Subcutaneous abdominal adipose tissue (tissue), 5 donors: Measurements from ENCODE around the gene NPY.

Experiments
- H3K27ac ChIP-seq: one replicate; pipeline ENCODE4 v1.7.0; 2013; ENCODE audit warnings: low read depth, mild to moderate bottlenecking, inconsistent platforms, low read length, moderate library complexity
- H3K27me3 ChIP-seq, 5 donors: one replicate each; pipeline ENCODE4 v1.7.0; 2013; ENCODE audit warnings: low read length in 5 of 5, inconsistent platforms in 1 of 5; ENCODE audit not compliant: control insufficient read depth in 5 of 5, insufficient read depth in 4 of 5
- H3K36me3 ChIP-seq, 5 donors: one replicate each; pipeline ENCODE4 v1.7.0; 2013; ENCODE audit warnings: low read length in 5 of 5; ENCODE audit not compliant: control insufficient read depth in 5 of 5, insufficient read depth in 5 of 5
- H3K4me1 ChIP-seq, 5 donors: one replicate each; pipeline ENCODE4 v1.7.0; 2013; ENCODE audit warnings: low read length in 5 of 5, mild to moderate bottlenecking in 3 of 5, moderate library complexity in 1 of 5; ENCODE audit not compliant: control insufficient read depth in 5 of 5, insufficient read depth in 5 of 5
- H3K4me3 ChIP-seq, 5 donors: one replicate each; pipeline ENCODE4 v1.7.0; 2013; ENCODE audit warnings: low read length in 5 of 5, low read depth in 1 of 5
- H3K9ac ChIP-seq, 5 donors: one replicate each; pipeline ENCODE4 v1.7.0; 2013; ENCODE audit warnings: low read length in 5 of 5, mild to moderate bottlenecking in 4 of 5, moderate library complexity in 3 of 5
- H3K9me3 ChIP-seq, 5 donors: one replicate each; pipeline ENCODE4 v1.7.0; 2013; ENCODE audit warnings: low read length in 5 of 5; ENCODE audit not compliant: control insufficient read depth in 5 of 5
- donor health status: healthy.
- donor health status: healthy.
- donor health status: healthy.
- donor health status: healthy.
- donor health status: healthy.

The NPY gene

DNA sequence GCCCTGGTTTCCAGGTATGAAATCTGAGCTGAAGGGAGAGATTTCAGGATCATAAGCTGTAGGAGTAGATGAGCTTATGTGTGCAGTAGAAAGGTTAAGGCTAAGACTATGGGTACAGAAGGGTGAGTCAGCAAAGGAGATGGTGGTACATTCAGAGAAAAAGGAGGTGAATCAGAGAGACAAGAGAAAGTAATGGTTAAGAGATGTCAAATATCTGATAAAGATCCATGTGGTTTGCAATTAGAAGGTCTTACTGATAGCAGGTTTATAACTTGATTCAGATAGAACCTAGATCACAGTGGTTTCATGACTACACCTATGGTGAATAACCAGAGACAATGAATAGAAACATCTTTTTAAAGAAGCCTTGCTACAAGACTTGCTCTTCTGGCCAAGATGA lies 4.5 kb upstream of the NPY start:
- H3K27ac ChIP-seq = no peak overlapping the region
- H3K36me3 ChIP-seq = no peaks in the 10 kb centered on the region
- no peaks in the 10 kb centered on the region for H3K9me3 ChIP-seq
- H3K27me3 ChIP-seq = peaks cover 6 to 20% (median 10%) of the 10 kb centered on the region in 5 donors
- peaks cover 4 to 11% (median 7%) of the 10 kb centered on the region in 5 donors for H3K4me1 ChIP-seq
- H3K4me3 ChIP-seq = no peak overlapping the region
- H3K9ac ChIP-seq = no peak overlapping the region

DNA sequence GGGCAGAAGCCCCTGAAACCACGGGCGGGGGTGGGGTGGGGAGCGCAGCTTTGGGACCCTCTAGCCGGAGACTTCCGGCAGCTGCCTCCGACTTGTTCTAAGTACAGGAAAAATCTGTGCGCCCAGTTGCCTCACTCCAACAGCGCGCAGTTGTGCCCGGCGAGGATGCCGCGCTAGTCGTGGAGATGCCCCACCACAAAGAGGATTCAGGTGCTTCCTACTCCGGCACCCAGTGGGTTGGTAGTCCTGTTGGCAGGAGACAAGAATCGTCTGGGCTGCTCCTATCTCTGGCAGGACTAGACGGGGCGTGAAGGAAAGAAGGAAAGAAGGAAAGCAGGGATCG lies 465 bp upstream of the NPY start:
- H3K4me1 ChIP-seq = peaks cover 4 to 19% (median 16%) of the 10 kb centered on the region in 5 donors
- no peaks in the 10 kb centered on the region for H3K9me3 ChIP-seq
- no peaks in the 10 kb centered on the region for H3K36me3 ChIP-seq
- H3K4me3 ChIP-seq = no peak overlapping the region
- H3K27me3 ChIP-seq = peaks cover 16 to 41% (median 22%) of the 10 kb centered on the region in 5 donors
- no peak overlapping the region for H3K27ac ChIP-seq
- no peak overlapping the region for H3K9ac ChIP-seq

DNA sequence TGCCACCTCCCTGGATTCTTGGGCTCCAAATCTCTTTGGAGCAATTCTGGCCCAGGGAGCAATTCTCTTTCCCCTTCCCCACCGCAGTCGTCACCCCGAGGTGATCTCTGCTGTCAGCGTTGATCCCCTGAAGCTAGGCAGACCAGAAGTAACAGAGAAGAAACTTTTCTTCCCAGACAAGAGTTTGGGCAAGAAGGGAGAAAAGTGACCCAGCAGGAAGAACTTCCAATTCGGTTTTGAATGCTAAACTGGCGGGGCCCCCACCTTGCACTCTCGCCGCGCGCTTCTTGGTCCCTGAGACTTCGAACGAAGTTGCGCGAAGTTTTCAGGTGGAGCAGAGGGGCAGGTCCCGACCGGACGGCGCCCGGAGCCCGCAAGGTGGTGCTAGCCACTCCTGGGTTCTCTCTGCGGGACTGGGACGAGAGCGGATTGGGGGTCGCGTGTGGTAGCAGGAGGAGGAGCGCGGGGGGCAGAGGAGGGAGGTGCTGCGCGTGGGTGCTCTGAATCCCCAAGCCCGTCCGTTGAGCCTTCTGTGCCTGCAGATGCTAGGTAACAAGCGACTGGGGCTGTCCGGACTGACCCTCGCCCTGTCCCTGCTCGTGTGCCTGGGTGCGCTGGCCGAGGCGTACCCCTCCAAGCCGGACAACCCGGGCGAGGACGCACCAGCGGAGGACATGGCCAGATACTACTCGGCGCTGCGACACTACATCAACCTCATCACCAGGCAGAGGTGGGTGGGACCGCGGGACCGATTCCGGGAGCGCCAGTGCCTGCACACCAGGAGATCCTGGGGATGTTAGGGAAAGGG lies 913 bp downstream of the NPY start:
- Histone ChIP-seq H3K4me3 (no peak overlapping the region), H3K27me3 (peaks cover 16 to 41% (median 22%) of the 10 kb centered on the region in 5 donors), H3K36me3 (no peaks in the 10 kb centered on the region), H3K27ac (no peak overlapping the region), H3K9ac (no peak overlapping the region), H3K4me1 (peaks cover 0 to 19% (median 16%) of the 10 kb centered on the region in 5 donors), H3K9me3 (no peaks in the 10 kb centered on the region)

DNA sequence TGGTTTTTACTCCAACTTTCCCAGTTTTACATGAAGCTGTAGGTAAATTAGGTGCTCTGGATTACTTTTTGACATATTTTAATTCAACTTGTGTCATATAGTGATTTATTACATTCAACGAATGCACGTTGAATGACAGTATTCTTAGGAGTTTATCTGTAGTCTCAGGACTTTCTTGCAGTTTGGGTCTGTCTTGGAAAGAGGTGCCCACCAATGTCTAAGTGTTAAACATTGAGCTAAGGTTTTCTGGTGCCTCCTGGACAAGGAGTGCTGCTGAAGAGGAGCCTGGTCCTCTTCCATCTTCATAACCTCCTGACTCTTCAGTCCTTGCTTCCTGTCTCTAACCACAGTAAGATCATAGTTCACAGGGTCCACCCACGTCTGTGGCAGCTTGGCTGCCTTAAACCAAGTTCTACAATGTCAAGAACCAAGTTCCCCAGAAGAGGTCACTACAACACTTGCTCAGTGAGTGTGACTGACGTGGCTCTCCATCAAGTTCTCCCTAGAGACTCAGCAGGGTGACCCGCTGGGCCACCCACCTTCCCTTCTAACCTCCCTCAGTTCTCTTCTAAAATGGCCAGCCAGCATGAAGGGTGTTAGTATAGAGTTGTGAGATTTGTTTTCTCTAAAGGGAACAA lies 6.1 kb downstream of the NPY start:
- Histone ChIP-seq H3K9me3 (no peaks in the 10 kb centered on the region), H3K27ac (no peak overlapping the region), H3K4me1 (peaks cover 0 to 5% (median 2%) of the 10 kb centered on the region in 5 donors), H3K36me3 (no peaks in the 10 kb centered on the region), H3K9ac (no peak overlapping the region), H3K27me3 (peaks cover 4 to 16% (median 7%) of the 10 kb centered on the region in 5 donors), H3K4me3 (no peak overlapping the region)

DNA sequence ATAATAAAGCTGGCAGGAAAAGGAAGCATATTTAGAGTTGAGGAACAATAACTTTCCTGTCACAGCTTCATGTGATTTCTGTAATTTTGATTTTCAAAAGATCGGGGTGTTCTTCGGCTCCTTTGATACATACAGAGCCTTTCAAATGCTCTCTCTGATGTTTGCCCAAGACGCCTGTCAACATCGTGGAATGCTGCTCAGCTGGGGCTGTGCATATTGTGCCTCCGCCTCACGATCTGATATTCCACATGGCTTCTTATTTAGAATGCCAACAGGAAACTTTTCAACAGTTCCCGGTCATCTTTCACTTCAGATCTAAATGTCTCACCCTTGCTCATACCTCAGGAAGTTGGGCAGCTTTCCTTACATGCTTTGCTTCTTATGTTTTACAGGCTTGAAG lies 7.3 kb downstream of the NPY start:
- Histone ChIP-seq H3K27ac (no peak overlapping the region), H3K9me3 (no peaks in the 10 kb centered on the region), H3K4me3 (no peak overlapping the region), H3K27me3 (peaks cover 0 to 7% (median 3%) of the 10 kb centered on the region in 5 donors), H3K9ac (no peak overlapping the region), H3K36me3 (no peaks in the 10 kb centered on the region), H3K4me1 (peaks cover 0 to 3% (median 0%) of the 10 kb centered on the region in 5 donors)

DNA sequence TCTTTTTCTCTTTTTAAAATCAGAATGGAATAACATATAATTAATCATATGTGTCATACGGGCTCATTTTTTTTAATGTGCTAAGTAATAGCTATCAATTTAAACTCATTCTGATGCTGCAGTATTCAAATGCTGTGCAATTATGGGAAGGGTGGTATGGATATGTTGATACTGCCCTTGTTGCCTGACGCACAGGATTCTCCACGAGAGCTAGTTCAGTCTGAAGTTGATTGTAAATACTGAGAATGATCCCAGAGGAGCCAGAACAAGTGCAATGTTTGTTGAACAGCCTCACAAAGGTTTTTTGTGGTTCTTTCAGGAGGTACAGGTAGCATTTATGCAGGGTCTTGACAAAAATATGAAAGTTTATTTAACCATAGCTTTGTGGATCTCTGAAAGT lies 13.4 kb downstream of the NPY start:
- Histone ChIP-seq H3K36me3 (no peaks in the 10 kb centered on the region), H3K27me3 (peaks cover 0 to 2% (median 0%) of the 10 kb centered on the region in 5 donors), H3K27ac (no peak overlapping the region), H3K4me3 (no peak overlapping the region), H3K4me1 (no peaks in the 10 kb centered on the region), H3K9ac (no peak overlapping the region), H3K9me3 (peaks cover 0 to 3% (median 0%) of the 10 kb centered on the region in 5 donors)

DNA sequence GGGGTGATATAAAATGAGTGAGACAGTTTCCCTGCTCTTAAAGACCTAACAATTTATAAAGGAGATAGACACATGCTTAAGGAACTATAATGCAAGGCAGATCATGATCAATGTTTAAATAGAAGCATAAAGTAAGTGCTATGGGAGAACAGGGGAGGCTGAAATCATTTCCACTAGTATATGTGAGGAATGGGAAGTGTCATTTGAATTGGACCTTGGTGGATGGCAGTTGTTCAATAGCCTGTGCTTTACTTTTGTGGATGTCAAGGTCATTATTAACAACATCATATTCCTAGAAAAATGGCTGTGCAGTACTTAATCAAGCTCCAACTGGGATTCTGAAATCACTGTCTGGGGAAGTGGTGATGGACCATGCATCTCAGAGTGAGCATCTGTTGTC lies 14.7 kb downstream of the NPY start:
- no peaks in the 10 kb centered on the region for H3K36me3 ChIP-seq
- no peaks in the 10 kb centered on the region for H3K4me1 ChIP-seq
- H3K27ac ChIP-seq = no peak overlapping the region
- no peak overlapping the region for H3K4me3 ChIP-seq
- peaks cover 0 to 3% (median 0%) of the 10 kb centered on the region in 5 donors for H3K9me3 ChIP-seq
- peaks cover 0 to 2% (median 0%) of the 10 kb centered on the region in 5 donors for H3K27me3 ChIP-seq
- H3K9ac ChIP-seq = no peak overlapping the region

DNA sequence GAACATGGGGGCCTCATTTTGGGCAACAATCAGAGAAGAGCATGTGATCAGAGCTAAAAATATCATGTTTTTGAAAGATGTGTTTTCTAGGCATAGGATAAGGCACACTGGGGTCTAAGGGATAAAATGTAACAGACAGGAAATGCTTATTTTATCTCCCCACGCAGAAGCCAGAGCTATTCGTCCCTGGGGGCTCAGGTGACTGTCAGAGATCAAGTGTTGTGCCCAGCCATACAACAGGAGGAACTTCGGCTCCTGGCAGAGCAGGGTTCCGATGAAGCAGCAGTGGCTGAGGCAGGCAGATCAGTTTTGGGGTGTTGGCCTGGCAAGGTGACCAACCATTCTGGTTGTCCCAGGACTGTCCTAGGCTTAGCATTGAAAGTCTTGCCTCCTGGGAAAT lies 15.2 kb downstream of the NPY start:
- Histone ChIP-seq H3K9ac (no peak overlapping the region), H3K4me1 (no peaks in the 10 kb centered on the region), H3K4me3 (no peak overlapping the region), H3K27ac (no peak overlapping the region), H3K27me3 (peaks cover 0 to 2% (median 0%) of the 10 kb centered on the region in 5 donors), H3K9me3 (peaks cover 0 to 3% (median 0%) of the 10 kb centered on the region in 5 donors), H3K36me3 (no peaks in the 10 kb centered on the region)

DNA sequence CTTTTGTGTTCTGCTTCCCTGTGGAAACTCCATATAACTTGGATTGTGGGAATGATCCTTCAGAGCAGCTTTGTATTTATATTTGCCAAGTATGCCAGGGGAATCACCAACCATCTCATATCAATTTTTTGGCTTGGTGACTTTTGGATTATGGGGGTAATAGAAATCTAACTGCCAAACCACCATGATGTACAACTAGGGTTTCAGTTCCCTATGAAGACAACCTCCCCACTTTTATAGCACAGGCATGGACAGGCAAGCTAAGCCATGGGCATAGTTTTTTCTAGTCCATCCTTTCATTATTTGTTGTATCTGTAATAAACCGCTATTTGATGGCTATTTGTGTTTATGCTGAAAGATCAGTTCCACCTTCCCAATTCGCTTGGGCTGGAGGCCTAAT lies 17.7 kb downstream of the NPY start:
- Histone ChIP-seq H3K4me1 (no peaks in the 10 kb centered on the region), H3K4me3 (no peak overlapping the region), H3K27me3 (peaks cover 0 to 5% (median 0%) of the 10 kb centered on the region in 5 donors), H3K9ac (no peak overlapping the region), H3K27ac (no peak overlapping the region), H3K36me3 (no peaks in the 10 kb centered on the region), H3K9me3 (peaks cover 0 to 3% (median 0%) of the 10 kb centered on the region in 5 donors)

DNA sequence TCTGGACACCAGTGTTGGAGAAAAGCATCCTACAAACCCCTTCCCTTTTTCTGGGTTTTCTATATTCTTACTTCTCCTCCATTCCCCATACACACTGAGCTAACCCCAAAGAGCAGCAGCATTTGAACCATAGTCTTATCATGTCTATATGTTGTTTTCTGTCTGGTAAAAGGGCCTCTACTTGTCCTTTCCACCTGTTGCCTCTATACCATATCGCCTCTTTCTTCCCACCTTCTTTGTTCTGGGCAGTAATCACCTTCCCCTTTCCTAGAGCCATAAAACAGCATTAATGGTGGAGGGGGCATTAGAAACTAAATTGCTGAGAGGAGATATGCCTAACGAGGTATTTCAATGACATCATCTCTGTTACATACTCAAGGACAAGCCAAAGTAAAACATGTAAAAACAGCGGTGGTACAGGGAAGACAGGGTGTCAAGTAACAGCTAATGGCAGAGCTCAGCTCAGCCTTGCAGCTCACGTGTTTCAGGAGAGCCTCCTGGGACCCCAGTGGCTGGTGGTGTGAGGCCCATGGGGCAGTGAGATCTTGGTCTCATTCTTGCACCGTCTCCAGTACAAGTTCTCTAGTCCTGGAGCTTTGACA lies 20.6 kb downstream of the NPY start:
- no peak overlapping the region for H3K9ac ChIP-seq
- peaks cover 0 to 3% (median 0%) of the 10 kb centered on the region in 5 donors for H3K9me3 ChIP-seq
- H3K4me1 ChIP-seq = no peaks in the 10 kb centered on the region
- H3K27ac ChIP-seq = no peak overlapping the region
- H3K36me3 ChIP-seq = no peaks in the 10 kb centered on the region
- no peak overlapping the region for H3K4me3 ChIP-seq
- H3K27me3 ChIP-seq = peaks cover 0 to 5% (median 0%) of the 10 kb centered on the region in 5 donors
